NB4 (cell line): ENCODE data around the gene PDE11A.

Experiments
- DNase-seq: peaks from one replicate; pipeline ENCODE4 v3.0.0; 2010; ENCODE audit warnings: low read depth
- H3K4me3 ChIP-seq: one replicate; pipeline ENCODE4 v1.5.1; 2011; ENCODE audit warnings: mild to moderate bottlenecking, low read depth, low read length, moderate library complexity
- MYC ChIP-seq: IDR thresholded peaks from 2 replicates; pipeline ENCODE4 v1.6.1; 2011; ENCODE audit warnings: low read depth, low read length
- POLR2A ChIP-seq: IDR thresholded peaks from 2 replicates; pipeline ENCODE4 v1.6.1; 2011; ENCODE audit warnings: mild to moderate bottlenecking; ENCODE audit not compliant: insufficient read length; ENCODE audit errors: extremely low read depth
- TF ChIP-seq, protein P1 (sequence below): IDR thresholded peaks from one replicate; pipeline ENCODE4 v1.5.1; 2012; ENCODE audit warnings: low read depth, low read length
- TF ChIP-seq, protein P2 (sequence below): IDR thresholded peaks from 2 replicates; pipeline ENCODE4 v1.6.1; 2011; ENCODE audit warnings: low read depth, low read length

The PDE11A gene

DNA sequence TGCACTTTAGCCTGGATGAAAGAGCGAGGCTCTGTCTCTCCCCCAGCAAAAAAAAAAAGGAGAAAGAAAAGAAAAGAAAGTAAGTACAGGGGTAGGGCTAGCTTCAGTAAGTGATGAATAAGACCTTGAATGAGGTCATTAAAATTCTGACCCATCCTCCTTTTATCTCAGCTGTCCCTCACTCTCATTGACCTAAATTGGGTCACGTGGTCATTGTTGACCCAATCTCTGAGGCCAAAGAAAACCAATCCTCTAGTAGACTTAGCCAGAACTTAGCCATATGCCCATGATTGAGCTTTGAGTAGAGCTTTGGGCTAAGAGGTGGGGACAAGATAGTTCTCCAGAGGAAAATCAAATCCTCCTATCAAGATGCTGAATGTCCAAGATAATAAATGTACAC, 149.3 kb downstream of the PDE11A start:
- no peak for DNase-seq
- no peak overlapping the region for H3K4me3 ChIP-seq
- TF ChIP-seq MYC (no peak), POLR2A (no peak)
- TF ChIP-seq, protein P1, sequence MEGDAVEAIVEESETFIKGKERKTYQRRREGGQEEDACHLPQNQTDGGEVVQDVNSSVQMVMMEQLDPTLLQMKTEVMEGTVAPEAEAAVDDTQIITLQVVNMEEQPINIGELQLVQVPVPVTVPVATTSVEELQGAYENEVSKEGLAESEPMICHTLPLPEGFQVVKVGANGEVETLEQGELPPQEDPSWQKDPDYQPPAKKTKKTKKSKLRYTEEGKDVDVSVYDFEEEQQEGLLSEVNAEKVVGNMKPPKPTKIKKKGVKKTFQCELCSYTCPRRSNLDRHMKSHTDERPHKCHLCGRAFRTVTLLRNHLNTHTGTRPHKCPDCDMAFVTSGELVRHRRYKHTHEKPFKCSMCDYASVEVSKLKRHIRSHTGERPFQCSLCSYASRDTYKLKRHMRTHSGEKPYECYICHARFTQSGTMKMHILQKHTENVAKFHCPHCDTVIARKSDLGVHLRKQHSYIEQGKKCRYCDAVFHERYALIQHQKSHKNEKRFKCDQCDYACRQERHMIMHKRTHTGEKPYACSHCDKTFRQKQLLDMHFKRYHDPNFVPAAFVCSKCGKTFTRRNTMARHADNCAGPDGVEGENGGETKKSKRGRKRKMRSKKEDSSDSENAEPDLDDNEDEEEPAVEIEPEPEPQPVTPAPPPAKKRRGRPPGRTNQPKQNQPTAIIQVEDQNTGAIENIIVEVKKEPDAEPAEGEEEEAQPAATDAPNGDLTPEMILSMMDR, result no peak
- TF ChIP-seq, protein P2, sequence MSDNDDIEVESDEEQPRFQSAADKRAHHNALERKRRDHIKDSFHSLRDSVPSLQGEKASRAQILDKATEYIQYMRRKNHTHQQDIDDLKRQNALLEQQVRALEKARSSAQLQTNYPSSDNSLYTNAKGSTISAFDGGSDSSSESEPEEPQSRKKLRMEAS, result no peak

DNA sequence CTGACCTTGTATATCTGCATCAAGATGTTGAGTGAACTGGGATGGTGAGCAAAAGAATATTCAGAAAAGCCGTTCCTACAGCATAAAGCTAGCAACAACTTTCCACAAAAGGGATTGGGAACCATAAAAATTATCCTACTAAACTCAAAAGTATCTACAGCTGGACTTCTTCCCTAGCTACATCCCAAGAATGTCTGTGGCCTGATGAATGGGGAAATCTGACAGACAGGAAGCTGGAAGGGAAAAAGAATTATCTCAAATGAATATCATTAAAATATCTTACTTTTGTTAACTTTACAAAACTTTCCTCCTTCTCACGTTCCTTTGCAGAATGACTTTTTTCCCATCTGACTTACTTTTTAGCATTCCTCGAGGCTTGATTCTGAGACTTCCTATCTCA, 150.9 kb downstream of the PDE11A start:
- no peak for DNase-seq
- no peak overlapping the region for H3K4me3 ChIP-seq
- no peak for TF ChIP-seq MYC
- TF ChIP-seq, protein P1, result no peak
- TF ChIP-seq, protein P2, result no peak
- no peak for TF ChIP-seq POLR2A

GRCh38 chr2:177917169-177917568, 155.4 kb downstream of the PDE11A start:
- TF ChIP-seq, protein P2, result no peak
- TF ChIP-seq, protein P1, result no peak
- TF ChIP-seq MYC, result no peak
- no peak for TF ChIP-seq POLR2A
- no peak for DNase-seq
- no peak overlapping the region for H3K4me3 ChIP-seq

DNA sequence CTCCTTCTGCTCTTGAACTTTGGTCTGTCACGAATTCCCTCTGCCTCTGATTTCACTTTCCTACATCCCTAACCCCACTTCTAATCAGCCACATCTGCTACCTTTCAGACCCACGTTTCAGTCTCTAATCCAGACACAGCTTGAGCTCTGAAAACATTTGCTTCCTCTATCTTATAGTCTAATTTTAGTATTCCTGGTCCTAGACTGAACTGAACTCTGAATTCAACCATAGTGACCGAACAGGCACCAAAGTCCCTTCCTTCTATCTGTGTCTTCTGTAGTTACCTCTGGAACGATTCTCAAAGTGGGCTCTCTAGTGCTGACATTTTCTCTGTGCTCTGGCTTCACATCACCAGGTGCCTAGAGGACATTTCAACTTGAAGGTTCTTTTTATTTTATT, 156.2 kb downstream of the PDE11A start:
- H3K4me3 ChIP-seq, result no peak overlapping the region
- TF ChIP-seq, protein P1, result no peak
- TF ChIP-seq, protein P2, result no peak
- TF ChIP-seq MYC, result no peak
- no peak for TF ChIP-seq POLR2A
- DNase-seq, result no peak

DNA sequence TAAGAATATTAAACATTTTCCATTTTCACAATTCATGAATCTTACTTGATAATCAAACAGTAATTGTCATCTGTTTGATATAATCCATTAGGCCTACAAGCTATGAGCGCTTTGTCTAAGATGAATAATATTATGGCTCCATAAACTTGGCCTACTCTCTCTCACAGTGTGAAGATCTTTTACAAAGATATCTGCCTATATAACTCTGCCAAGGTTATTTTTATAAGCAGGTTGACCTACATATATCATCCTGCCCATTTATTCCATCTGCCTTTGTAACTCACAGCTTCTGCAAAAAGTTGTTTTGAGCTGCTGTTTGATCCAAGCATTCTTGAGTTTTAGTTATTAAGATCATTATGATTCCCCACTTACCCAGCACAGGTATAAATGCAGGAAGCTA, 158.3 kb downstream of the PDE11A start:
- no peak overlapping the region for H3K4me3 ChIP-seq
- TF ChIP-seq POLR2A (no peak), MYC (no peak)
- TF ChIP-seq, protein P1, result no peak
- TF ChIP-seq, protein P2, result no peak
- DNase-seq, result no peak

GRCh38 chr2:177909962-177910361, 162.6 kb downstream of the PDE11A start:
- no peak overlapping the region for H3K4me3 ChIP-seq
- TF ChIP-seq, protein P2, result no peak
- peak; percentile 11 for DNase-seq
